K562 (cell line): ENCODE measurements around the gene WDR44. TPM values are rescaled to one million over a fixed set of nuclear protein-coding genes. Genes with fewer than 3 reads are reported as not detected.

Experiments
- ARID1B ChIP-seq: fragments of 450-650 bp; IDR thresholded peaks from 2 replicates; pipeline ENCODE4 v1.6.1; 2016; ENCODE audit warnings: antibody characterized with exemption, mild to moderate bottlenecking, inconsistent platforms
- ARID3A ChIP-seq: IDR thresholded peaks from 2 replicates; pipeline ENCODE4 v1.6.1; 2012; ENCODE audit warnings: low read depth, low read length, improper control_type of control experiment, borderline replicate concordance
- ATF3 ChIP-seq, 2 experiments: fragments of 450-650 bp in 1 of 2; sonication (generic) in 1 of 2; formaldehyde crosslinking in 1 of 2; IDR thresholded peaks in 1 of 2; conservative IDR thresholded peaks in 1 of 2; 2 replicates each; pipeline versions ENCODE4 v1.6.1 to v1.8.1; 2016 to 2023; ENCODE audit warnings: mild to moderate bottlenecking in 2 of 2, moderate library complexity in 2 of 2, inconsistent platforms in 1 of 2, missing genetic modification reagents in 1 of 2
- CBFA2T2 ChIP-seq: fragments of 450-650 bp; conservative IDR thresholded peaks from 2 replicates; pipeline ENCODE4 v1.6.1; 2017; ENCODE audit warnings: mild to moderate bottlenecking
- CBFA2T3 ChIP-seq: fragments of 450-650 bp; IDR thresholded peaks from 2 replicates; pipeline ENCODE4 v1.6.1; 2017
- EP300 ChIP-seq: IDR thresholded peaks from 2 replicates; pipeline ENCODE4 v1.6.1; 2012; ENCODE audit warnings: low read length, improper control_type of control experiment
- EP400 ChIP-seq: fragments of 450-650 bp; IDR thresholded peaks from 2 replicates; pipeline ENCODE4 v1.6.1; 2017; ENCODE audit warnings: antibody characterized with exemption, mild to moderate bottlenecking, moderate library complexity
- FOXJ3 ChIP-seq: sonication (generic); formaldehyde crosslinking; IDR thresholded peaks from 2 replicates; pipeline ENCODE4 v1.4.0; 2020; ENCODE audit warnings: mild to moderate bottlenecking, missing genetic modification reagents
- JUND ChIP-seq, 2 experiments: IDR thresholded peaks; 2 replicates in 1 of 2; 3 replicates in 1 of 2; pipeline ENCODE4 v1.6.1; 2011; ENCODE audit warnings: borderline replicate concordance in 2 of 2, low read depth in 2 of 2, low read length in 2 of 2, improper control_type of control experiment in 1 of 2, missing biosample characterization in 1 of 2, missing genetic modification characterization in 1 of 2, missing genetic modification reagents in 1 of 2
- KAT2B ChIP-seq: IDR thresholded peaks from one replicate; pipeline ENCODE4 v1.6.1; 2012; ENCODE audit warnings: low read depth, mild to moderate bottlenecking, control low read depth, inconsistent platforms, low read length, moderate library complexity
- KAT8 ChIP-seq: fragments of 450-650 bp; IDR thresholded peaks from 2 replicates; pipeline ENCODE4 v1.6.1; 2016; ENCODE audit warnings: low read depth, mild to moderate bottlenecking
- KDM5B ChIP-seq: fragments of 200-600 bp; sonication (generic); IDR thresholded peaks from 2 replicates; pipeline ENCODE4 v1.6.1; 2012; ENCODE audit warnings: low read depth, mild to moderate bottlenecking, moderate library complexity, low read length, control low read depth, inconsistent platforms; ENCODE audit not compliant: insufficient replicate concordance
- NCOA2 ChIP-seq, 2 experiments: fragments of 450-650 bp; IDR thresholded peaks; 2 replicates each; pipeline ENCODE4 v1.6.1; 2018; ENCODE audit warnings: mild to moderate bottlenecking in 2 of 2, moderate library complexity in 1 of 2; ENCODE audit not compliant: partially characterized antibody in 2 of 2
- PHF20 ChIP-seq: fragments of 450-650 bp; IDR thresholded peaks from 2 replicates; pipeline ENCODE4 v1.6.1; 2018; ENCODE audit not compliant: partially characterized antibody
- POLR2AphosphoS5 ChIP-seq: IDR thresholded peaks from 2 replicates; pipeline ENCODE4 v1.6.1; 2011; ENCODE audit warnings: mild to moderate bottlenecking, low read depth, low read length, moderate library complexity; ENCODE audit not compliant: control insufficient read depth, insufficient read depth
- RNF2 ChIP-seq: sonication (generic); IDR thresholded peaks from 2 replicates; pipeline ENCODE4 v1.6.1; 2016
- SMARCE1 ChIP-seq: fragments of 450-650 bp; IDR thresholded peaks from 2 replicates; pipeline ENCODE4 v1.7.1; 2016; ENCODE audit warnings: mild to moderate bottlenecking
- TAL1 ChIP-seq: fragments of 450-650 bp; IDR thresholded peaks from 2 replicates; pipeline ENCODE4 v1.6.1; 2016; ENCODE audit warnings: mild to moderate bottlenecking
- UBTF ChIP-seq, 2 experiments: IDR thresholded peaks; 2 replicates each; pipeline ENCODE4 v1.6.1; 2012; ENCODE audit warnings: improper control_type of control experiment in 2 of 2, low read depth in 2 of 2, low read length in 2 of 2, borderline replicate concordance in 1 of 2
- ZBTB5 ChIP-seq: fragments of 450-650 bp; IDR thresholded peaks from 2 replicates; pipeline ENCODE4 v1.6.1; 2017; ENCODE audit warnings: antibody characterized with exemption
- ZNF146 ChIP-seq: IDR thresholded peaks from one replicate; pipeline ENCODE4 v1.6.1; 2018; ENCODE audit warnings: missing compliant biosample characterization; ENCODE audit not compliant: unreplicated experiment
- ZNF316 ChIP-seq: fragments of 450-650 bp; IDR thresholded peaks from 2 replicates; pipeline ENCODE4 v1.6.1; 2016
- polyA plus RNA-seq, 8 experiments: library from polyadenylated mRNA; depleted of rRNA in 4 of 8; stranded (reverse) in 5 of 8; unstranded in 3 of 8; fragments of >200 nt; fragmentation: Nextera tagmentation in 2 of 8; fragmentation: Illumina TruSeq in 1 of 8; extraction: Ambion mirVana in 2 of 8; extraction: Trizol in 1 of 8; gene quantifications; 2 replicates each; pipeline versions ENCODE4 v1.2.1 to v1.2.3, GENCODE V29; 2011 to 2014; ENCODE audit warnings: inconsistent platforms in 1 of 8, missing spikeins in 1 of 8
- total RNA-seq, 7 experiments: library from RNA; depleted of rRNA in 6 of 7; stranded (reverse); fragments of >200 nt in 6 of 7; fragmentation: Illumina TruSeq in 2 of 7; extraction: Trizol in 2 of 7; gene quantifications; 2 replicates each; pipeline versions ENCODE4 v1.2.1 to v1.2.3, GENCODE V29; 2011 to 2021; ENCODE audit warnings: low replicate concordance in 1 of 7

WDR44 gene
- total and polyA plus RNA-seq, 9 of the 15 experiments (the other 6 are each of a cell fraction or from before 2014, with no cell fraction given) = 5.6 to 20.0 (median 14.6) TPM

GRCh38 chrX:118347131-118347530 lies 1.2 kb downstream of the WDR44 start (continued):
- TF ChIP-seq JUND (IDR thresholded peaks at IDR 0.05; ENCODE audit: borderline replicate concordance, low read depth, low read length) (peak; percentile 41; the same call in 1 of the 2 replicates), JUND (tag; IDR thresholded peaks at IDR 0.05; ENCODE audit: borderline replicate concordance, low read depth, low read length) (peak; percentile 43; the same call in 1 of the 3 replicates), UBTF (IDR thresholded peaks at IDR 0.05; ENCODE audit: borderline replicate concordance in 1 of 2, low read depth in 2 of 2, low read length in 2 of 2) (0 out of 4 replicates have a peak, but pooled peaks of 1 of the 2 experiments have one; percentile 41), EP400 (no peak), FOXJ3 (CRISPR knock-in tag) (no peak), TAL1 (peak; percentile 59), ARID1B (peak; percentile 86), ZBTB5 (no peak), EP300 (peak; percentile 35; the same call in 1 of the 2 replicates), PHF20 (no peak), ZNF316 (peak; percentile 65; the same call in 1 of the 2 replicates), KDM5B (peak; percentile 22), KAT2B (no peak), ARID3A (peak; percentile 71; the same call in 1 of the 2 replicates), KAT8 (no peak), ZNF146 (CRISPR knock-in tag) (no peak), ATF3 (IDR thresholded peaks at IDR 0.05) (peak; percentile 16; the same call in 1 of the 2 replicates), ATF3 (CRISPR knock-in tag; conservative IDR thresholded peaks at IDR 0.05) (no peak), CBFA2T2 (peak; percentile 52), SMARCE1 (peak; percentile 80), CBFA2T3 (peak; percentile 76), POLR2AphosphoS5 (peak; percentile 63; the same call in 1 of the 2 replicates), RNF2 (no peak), NCOA2 (IDR thresholded peaks at IDR 0.05; ENCODE audit: partially characterized antibody in 2 of 2) (no peak)
